NCI-H187 treated with DMSO at 0.1 percent for 48 hours (cell line): ENCODE measurements around the gene NHS.
A peak's percentile ranks its signal among the peaks of the same experiment; 100 is the strongest.

Source experiments
- DNase-seq: peaks from one replicate; lab custom pipeline; 2025; lab: John Stamatoyannopoulos, UW

Gene NHS

GRCh38 chrX:17622331-17622730, 247.3 kb downstream of the NHS start:
- no peak for DNase-seq

- DNase-seq: no peak
Measured at GRCh38 chrX:17623750-17624149, 248.8 kb downstream of the NHS start.

GRCh38 chrX:17627026-17627425, 252.0 kb downstream of the NHS start:
- DNase-seq: no peak

GRCh38 chrX:17628976-17629375, 254.0 kb downstream of the NHS start:
- DNase-seq: no peak

GRCh38 chrX:17629519-17629918, 254.5 kb downstream of the NHS start:
- no peak for DNase-seq

- DNase-seq: no peak
Measured at GRCh38 chrX:17631647-17632046, 256.6 kb downstream of the NHS start.

GRCh38 chrX:17632942-17633341, 257.9 kb downstream of the NHS start:
- DNase-seq: no peak

GRCh38 chrX:17633546-17633945, 258.5 kb downstream of the NHS start:
- no peak for DNase-seq

GRCh38 chrX:17634542-17635207, 259.7 kb downstream of the NHS start:
- no peak for DNase-seq

- peak; percentile 9 for DNase-seq
Measured at GRCh38 chrX:17635231-17635630, 260.2 kb downstream of the NHS start.

GRCh38 chrX:17637235-17637634, 262.2 kb downstream of the NHS start:
- no peak for DNase-seq

GRCh38 chrX:17638731-17639130, 263.7 kb downstream of the NHS start:
- no peak for DNase-seq

- no peak for DNase-seq
Measured at GRCh38 chrX:17642891-17643290, 267.9 kb downstream of the NHS start.

- no peak for DNase-seq
Measured at GRCh38 chrX:17643528-17643927, 268.5 kb downstream of the NHS start.

- DNase-seq: no peak
Measured at GRCh38 chrX:17644001-17644400, 269.0 kb downstream of the NHS start.

- no peak for DNase-seq
Measured at GRCh38 chrX:17654116-17654515, 279.1 kb downstream of the NHS start.

- no peak for DNase-seq
Measured at GRCh38 chrX:17655211-17656034, 280.4 kb downstream of the NHS start.

GRCh38 chrX:17656035-17656418, 281.0 kb downstream of the NHS start:
- no peak for DNase-seq

GRCh38 chrX:17656556-17656955, 281.6 kb downstream of the NHS start:
- DNase-seq: no peak

- no peak for DNase-seq
Measured at GRCh38 chrX:17662391-17662790, 287.4 kb downstream of the NHS start.

- DNase-seq: no peak
Measured at GRCh38 chrX:17668929-17669328, 293.9 kb downstream of the NHS start.

GRCh38 chrX:17669458-17669857, 294.5 kb downstream of the NHS start:
- no peak for DNase-seq

- DNase-seq: no peak
Measured at GRCh38 chrX:17669891-17670290, 294.9 kb downstream of the NHS start.

GRCh38 chrX:17670874-17671273, 295.9 kb downstream of the NHS start:
- DNase-seq: no peak
